Activated B cell treated with CpG ODN at 0.5 μM for 24 hours (primary cell): Measurements from ENCODE around the gene PFKFB1. TPM values are rescaled to one million over a fixed set of nuclear protein-coding genes. Genes with fewer than 3 reads are reported as not detected.

ENCODE experiments used
- ATAC-seq: fragments of 200-7000 bp; cut with Tn5 transposase; one replicate; pipeline ENCODE4 v1.10.0; 2021; ENCODE audit warnings: low read depth, mild to moderate bottlenecking, moderate library complexity
- CTCF ChIA-PET: fragments of 350-600 bp; sonication (Branson Sonifier 250); formaldehyde crosslinking; loops from one replicate; lab custom pipeline; 2021; ENCODE audit warnings: antibody characterized with exemption; lab: Charles Lee
- POLR2A ChIA-PET: fragments of 350-600 bp; sonication (Branson Sonifier 250); formaldehyde crosslinking; loops from one replicate; lab custom pipeline; 2021; ENCODE audit warnings: antibody characterized with exemption; lab: Charles Lee
- DNase-seq: peaks from one replicate; pipeline ENCODE4 v3.0.0; 2022
- H3K27ac Mint-ChIP-seq: one replicate; pipeline ENCODE4 v1.8.0; 2020; ENCODE audit warnings: mixed read lengths
- H3K27me3 Mint-ChIP-seq: one replicate; pipeline ENCODE4 v1.8.0; 2021; ENCODE audit warnings: mixed read lengths
- H3K36me3 Mint-ChIP-seq: one replicate; pipeline ENCODE4 v1.8.0; 2021; ENCODE audit warnings: low read depth, mixed read lengths
- H3K4me1 Mint-ChIP-seq: one replicate; pipeline ENCODE4 v1.8.0; 2021; ENCODE audit warnings: mixed read lengths
- H3K4me3 Mint-ChIP-seq: one replicate; pipeline ENCODE4 v1.8.0; 2020; ENCODE audit warnings: mild to moderate bottlenecking, mixed read lengths
- H3K9me3 Mint-ChIP-seq: one replicate; pipeline ENCODE4 v1.8.0; 2020; ENCODE audit warnings: mixed read lengths
- CTCF ChIP-seq: fragments of 200-600 bp; IDR thresholded peaks from one replicate; pipeline ENCODE4 v1.8.0; 2022; ENCODE audit warnings: antibody characterized with exemption, mild to moderate bottlenecking
- intact Hi-C: fragments of 100-400 bp; cut with micrococcal nuclease; formaldehyde crosslinking; loops from one replicate; pipeline ENCODE4 v1.15.1; 2024
- total RNA-seq: library from RNA; stranded (reverse); gene quantifications from 2 replicates; pipeline ENCODE4 v1.2.3, GENCODE V29; 2022

PFKFB1 gene
- total RNA-seq, 1 donor from 2014 or later, result 0.73 TPM

- Mint-ChIP-seq H3K9me3 (no peaks in the 10 kb centered on the region), H3K27me3 (no peaks in the 10 kb centered on the region), H3K4me1 (no peaks in the 10 kb centered on the region), H3K27ac (no peak overlapping the region), H3K36me3 (no peaks in the 10 kb centered on the region), H3K4me3 (no peak overlapping the region)
- no peak for ATAC-seq
- POLR2A ChIA-PET, result no interaction called here
- CTCF ChIA-PET, result no interaction called here
- intact Hi-C loops, result no loop called here
- DNase-seq, result no peak
- no peak for TF ChIP-seq CTCF
Measured at GRCh38 chrX:54944816-54945215, 49.2 kb downstream of the PFKFB1 start.

- intact Hi-C loops, result no loop called here
- DNase-seq (no peak), ATAC-seq (no peak)
- H3K36me3 Mint-ChIP-seq, result no peaks in the 10 kb centered on the region
- POLR2A ChIA-PET, result no interaction called here
- CTCF ChIA-PET, result no interaction called here
- no peaks in the 10 kb centered on the region for H3K4me1 Mint-ChIP-seq
- TF ChIP-seq CTCF, result no peak
- H3K27me3 Mint-ChIP-seq, result no peaks in the 10 kb centered on the region
- no peaks in the 10 kb centered on the region for H3K9me3 Mint-ChIP-seq
- no peak overlapping the region for H3K27ac Mint-ChIP-seq
- no peak overlapping the region for H3K4me3 Mint-ChIP-seq
Measured at GRCh38 chrX:54937416-54937815, 56.6 kb downstream of the PFKFB1 start.

GRCh38 chrX:54935306-54935705 lies 58.7 kb downstream of the PFKFB1 start:
- no peaks in the 10 kb centered on the region for H3K4me1 Mint-ChIP-seq
- H3K27me3 Mint-ChIP-seq, result no peaks in the 10 kb centered on the region
- no peak overlapping the region for H3K4me3 Mint-ChIP-seq
- no peak for TF ChIP-seq CTCF
- intact Hi-C loops, result no loop called here
- no peaks in the 10 kb centered on the region for H3K36me3 Mint-ChIP-seq
- POLR2A ChIA-PET, result no interaction called here
- CTCF ChIA-PET, result no interaction called here
- DNase-seq (no peak), ATAC-seq (no peak)
- no peaks in the 10 kb centered on the region for H3K9me3 Mint-ChIP-seq
- H3K27ac Mint-ChIP-seq, result no peak overlapping the region

GRCh38 chrX:54934890-54935289 lies 59.1 kb downstream of the PFKFB1 start:
- ChIA-PET CTCF (no interaction called here), POLR2A (no interaction called here)
- intact Hi-C loops, result no loop called here
- no peaks in the 10 kb centered on the region for H3K27me3 Mint-ChIP-seq
- no peak overlapping the region for H3K4me3 Mint-ChIP-seq
- no peak for TF ChIP-seq CTCF
- H3K36me3 Mint-ChIP-seq, result no peaks in the 10 kb centered on the region
- H3K9me3 Mint-ChIP-seq, result no peaks in the 10 kb centered on the region
- H3K27ac Mint-ChIP-seq, result no peak overlapping the region
- H3K4me1 Mint-ChIP-seq, result no peaks in the 10 kb centered on the region
- DNase-seq, result no peak
- no peak for ATAC-seq

- CTCF ChIA-PET, result no interaction called here
- ATAC-seq, result no peak
- Mint-ChIP-seq H3K27ac (no peak overlapping the region), H3K36me3 (no peaks in the 10 kb centered on the region), H3K4me3 (no peak overlapping the region), H3K9me3 (no peaks in the 10 kb centered on the region), H3K27me3 (no peaks in the 10 kb centered on the region), H3K4me1 (no peaks in the 10 kb centered on the region)
- POLR2A ChIA-PET, result no interaction called here
- TF ChIP-seq CTCF, result no peak
- intact Hi-C loops, result no loop called here
- no peak for DNase-seq
Measured at GRCh38 chrX:54934058-54934457, 59.9 kb downstream of the PFKFB1 start.
